HCT116 (cell line): ENCODE measurements around the gene ANO10. TPM values are rescaled to one million over a fixed set of nuclear protein-coding genes. Genes with fewer than 3 reads are reported as not detected.

Experiments
- ATAC-seq: fragments of 200-7000 bp; cut with Tn5 transposase; 2 replicates; pipeline ENCODE4 v1.9.1; 2020; ENCODE audit warnings: mild to moderate bottlenecking, moderate library complexity
- BruUV-seq: library from RNA; stranded (reverse); fragments of 400-500 nt; replicated peaks from 2 replicates; lab custom pipeline; 2021; lab: Mats Ljungman, UMichigan
- CTCF ChIA-PET: fragments of 300-600 bp; sonication (Branson Sonifier 250); formaldehyde crosslinking; loops from one replicate; lab custom pipeline; 2021; ENCODE audit warnings: antibody characterized with exemption; lab: Charles Lee
- POLR2A ChIA-PET: fragments of 300-600, 350-600 bp; sonication (Branson Sonifier 250); formaldehyde crosslinking; loops from one replicate; lab custom pipeline; 2021; ENCODE audit warnings: antibody characterized with exemption; lab: Charles Lee
- RAD21 ChIA-PET, 2 experiments: fragments of 300-600 bp; sonication (Branson Sonifier 250); formaldehyde crosslinking; loops; one replicate each; lab custom pipeline; 2023; ENCODE audit warnings: low total read pairs in 2 of 2; ENCODE audit not compliant: uncharacterized antibody in 2 of 2, unreplicated experiment in 2 of 2, low non-redundant PET in 1 of 2; lab: Charles Lee
- DNase-seq: peaks from one replicate; pipeline ENCODE4 v3.0.0-alpha.2; 2010; ENCODE audit warnings: low read depth, low spot score
- H2AFZ ChIP-seq: fragments of 200-600 bp; shearing (Covaris generic), sonication (generic); 2 replicates; pipeline ENCODE4 v1.6.1; 2017; ENCODE audit warnings: low read depth, mixed run types, mixed read lengths, antibody characterized with exemption, low read length; ENCODE audit not compliant: poor library complexity, severe bottlenecking
- H3K27ac ChIP-seq: 2 replicates; pipeline ENCODE4 v1.5.1; 2012; ENCODE audit warnings: low read depth, low read length
- H3K27me3 ChIP-seq: fragments of 200-600 bp; sonication (generic); 2 replicates; pipeline ENCODE4 v1.6.1; 2016; ENCODE audit warnings: mixed run types, low read length, mixed read lengths; ENCODE audit not compliant: insufficient read depth
- H3K36me3 ChIP-seq, 2 experiments: fragments of 200-500 bp in 1 of 2; fragments of 200-600 bp in 1 of 2; sonication (Bioruptor generic) in 1 of 2; sonication (generic) in 1 of 2; 2 replicates each; pipeline versions ENCODE4 v1.5.1 to v1.6.1; 2014 to 2016; ENCODE audit warnings: low read length in 2 of 2, inconsistent platforms in 1 of 2, mixed read lengths in 1 of 2, mixed run types in 1 of 2; ENCODE audit not compliant: insufficient read depth in 2 of 2, control insufficient read depth in 1 of 2
- H3K4me1 ChIP-seq, 2 experiments: fragments of 200-600 bp in 1 of 2; sonication (generic) in 1 of 2; 2 replicates each; pipeline versions ENCODE4 v1.5.1 to v1.6.1; 2012 to 2017; ENCODE audit warnings: low read length in 2 of 2, inconsistent platforms in 1 of 2, mild to moderate bottlenecking in 1 of 2, mixed read lengths in 1 of 2, mixed run types in 1 of 2, moderate library complexity in 1 of 2; ENCODE audit not compliant: insufficient read depth in 2 of 2, control insufficient read depth in 1 of 2
- H3K4me2 ChIP-seq: fragments of 200-600 bp; sonication (generic); 2 replicates; pipeline ENCODE4 v1.6.1; 2017; ENCODE audit warnings: mixed run types, low read length, mixed read lengths
- H3K4me3 ChIP-seq, 2 experiments: fragments of 200-600 bp in 1 of 2; sonication (generic) in 1 of 2; replicated peaks in 1 of 2; 2 replicates each; pipeline ENCODE4 v1.5.1; 2011 to 2016; ENCODE audit warnings: low read length in 2 of 2, control low read depth in 1 of 2, low read depth in 1 of 2, mild to moderate bottlenecking in 1 of 2, mixed read lengths in 1 of 2, mixed run types in 1 of 2
- H3K79me2 ChIP-seq: fragments of 200-600 bp; sonication (generic); 2 replicates; pipeline ENCODE4 v1.6.1; 2017; ENCODE audit warnings: mild to moderate bottlenecking, mixed run types, low read length, moderate library complexity, mixed read lengths; ENCODE audit not compliant: insufficient read depth
- H3K9ac ChIP-seq: fragments of 200-600 bp; sonication (generic); 2 replicates; pipeline ENCODE4 v1.6.1; 2016; ENCODE audit warnings: low read length, mixed read lengths
- H3K9me2 ChIP-seq: fragments of 200-600 bp; sonication (generic), shearing (Covaris generic); 2 replicates; pipeline ENCODE4 v1.6.1; 2017; ENCODE audit warnings: mixed run types, mild to moderate bottlenecking, moderate library complexity; ENCODE audit not compliant: insufficient read depth
- H3K9me3 ChIP-seq, 2 experiments: fragments of 200-500 bp in 1 of 2; fragments of 200-600 bp in 1 of 2; sonication (Bioruptor generic) in 1 of 2; sonication (generic) in 1 of 2; 2 replicates each; pipeline ENCODE4 v1.6.1; 2014 to 2017; ENCODE audit warnings: low read length in 2 of 2, mixed read lengths in 2 of 2, inconsistent platforms in 1 of 2, low read depth in 1 of 2, mild to moderate bottlenecking in 1 of 2, mixed run types in 1 of 2, moderate library complexity in 1 of 2; ENCODE audit not compliant: control insufficient read depth in 1 of 2, insufficient read depth in 1 of 2
- H4K20me1 ChIP-seq: fragments of 200-600 bp; sonication (generic), shearing (Covaris generic); 2 replicates; pipeline ENCODE4 v1.6.1; 2017; ENCODE audit warnings: mixed run types, mild to moderate bottlenecking, moderate library complexity; ENCODE audit not compliant: insufficient read depth
- CBX3 ChIP-seq: IDR thresholded peaks from 2 replicates; pipeline ENCODE4 v1.6.1; 2012; ENCODE audit warnings: low read depth
- JUND ChIP-seq: IDR thresholded peaks from 2 replicates; pipeline ENCODE4 v1.6.1; 2012
- TCF7L2 ChIP-seq: IDR thresholded peaks from 2 replicates; pipeline ENCODE4 v1.7.0; 2011; ENCODE audit warnings: borderline replicate concordance, inconsistent platforms; ENCODE audit not compliant: insufficient read depth, insufficient read length; ENCODE audit errors: extremely low read depth
- YY1 ChIP-seq: IDR thresholded peaks from 2 replicates; pipeline ENCODE4 v1.6.1; 2011; ENCODE audit warnings: low read length, low read depth, moderate library complexity, mild to moderate bottlenecking; ENCODE audit not compliant: insufficient replicate concordance; ENCODE audit errors: extremely low read depth
- ZFX ChIP-seq: fragments of 450-650 bp; IDR thresholded peaks from 2 replicates; pipeline ENCODE4 v1.6.1; 2017
- ZNF274 ChIP-seq: fragments of 200-500 bp; sonication (Bioruptor generic); IDR thresholded peaks from 2 replicates; pipeline ENCODE4 v1.6.1; 2014; ENCODE audit warnings: mild to moderate bottlenecking, low read depth, low read length, inconsistent platforms
- intact Hi-C: fragments of 100-400 bp; cut with micrococcal nuclease; formaldehyde crosslinking; loops from 2 replicates; pipeline ENCODE4 v1.10.0; 2022
- total RNA-seq: library from RNA; stranded (reverse); gene quantifications from one replicate; pipeline ENCODE4 v1.2.1, GENCODE V29; 2021; ENCODE audit not compliant: unreplicated experiment
- TF ChIP-seq, protein P1 (sequence below), 3 experiments: fragments of 200-600 bp in 1 of 3; sonication (generic) in 1 of 3; IDR thresholded peaks in 2 of 3; conservative IDR thresholded peaks in 1 of 3; 2 replicates each; pipeline ENCODE4 v1.5.1; 2012 to 2017; ENCODE audit warnings: low read depth in 2 of 3, low read length in 2 of 3, antibody characterized with exemption in 1 of 3, borderline replicate concordance in 1 of 3, control low read depth in 1 of 3, mild to moderate bottlenecking in 1 of 3, mixed read lengths in 1 of 3, mixed run types in 1 of 3, moderate library complexity in 1 of 3; ENCODE audit not compliant: insufficient read depth in 1 of 3
- TF ChIP-seq, protein P2 (sequence below): IDR thresholded peaks from 2 replicates; pipeline ENCODE4 v1.6.1; 2012; ENCODE audit warnings: low read depth

The ANO10 gene
- total RNA-seq, 1 experiment from 2014 or later = 13.3 TPM

- ATAC-seq (no peak), DNase-seq (no peak)
- Histone ChIP-seq H3K27ac (no peak overlapping the region), H2AFZ (no peak overlapping the region), H3K27me3 (no peaks in the 10 kb centered on the region), H3K4me3 (no peak overlapping the region), H3K79me2 (no peaks in the 10 kb centered on the region), H3K4me2 (no peak overlapping the region), H3K9ac (no peak overlapping the region), H3K9me3 (no peaks in the 10 kb centered on the region), H3K36me3 (no peaks in the 10 kb centered on the region), H4K20me1 (no peaks in the 10 kb centered on the region)
- ChIA-PET RAD21 (no interaction called here), CTCF (no interaction called here)
- TF ChIP-seq TCF7L2 = no peak
- TF ChIP-seq, protein P1, sequence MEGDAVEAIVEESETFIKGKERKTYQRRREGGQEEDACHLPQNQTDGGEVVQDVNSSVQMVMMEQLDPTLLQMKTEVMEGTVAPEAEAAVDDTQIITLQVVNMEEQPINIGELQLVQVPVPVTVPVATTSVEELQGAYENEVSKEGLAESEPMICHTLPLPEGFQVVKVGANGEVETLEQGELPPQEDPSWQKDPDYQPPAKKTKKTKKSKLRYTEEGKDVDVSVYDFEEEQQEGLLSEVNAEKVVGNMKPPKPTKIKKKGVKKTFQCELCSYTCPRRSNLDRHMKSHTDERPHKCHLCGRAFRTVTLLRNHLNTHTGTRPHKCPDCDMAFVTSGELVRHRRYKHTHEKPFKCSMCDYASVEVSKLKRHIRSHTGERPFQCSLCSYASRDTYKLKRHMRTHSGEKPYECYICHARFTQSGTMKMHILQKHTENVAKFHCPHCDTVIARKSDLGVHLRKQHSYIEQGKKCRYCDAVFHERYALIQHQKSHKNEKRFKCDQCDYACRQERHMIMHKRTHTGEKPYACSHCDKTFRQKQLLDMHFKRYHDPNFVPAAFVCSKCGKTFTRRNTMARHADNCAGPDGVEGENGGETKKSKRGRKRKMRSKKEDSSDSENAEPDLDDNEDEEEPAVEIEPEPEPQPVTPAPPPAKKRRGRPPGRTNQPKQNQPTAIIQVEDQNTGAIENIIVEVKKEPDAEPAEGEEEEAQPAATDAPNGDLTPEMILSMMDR (IDR thresholded peaks at IDR 0.05 in 2 of 3, conservative IDR thresholded peaks at IDR 0.05 in 1 of 3; ENCODE audit: borderline replicate concordance in 1 of 3, insufficient read depth in 1 of 3, low read depth in 2 of 3, low read length in 2 of 3) = no peak
- TF ChIP-seq, all 23 proteins: peak for 0
- POLR2A ChIA-PET = no interaction called here
- no TSS peak for BruUV-seq
- H3K4me1 ChIP-seq = no peaks in the 10 kb centered on the region
- no peaks in the 10 kb centered on the region for H3K9me2 ChIP-seq
- intact Hi-C loops = no loop called here
These were observed 105.7 kb downstream of the ANO10 start for GRCh38 chr3:43515970-43516635.

DNA sequence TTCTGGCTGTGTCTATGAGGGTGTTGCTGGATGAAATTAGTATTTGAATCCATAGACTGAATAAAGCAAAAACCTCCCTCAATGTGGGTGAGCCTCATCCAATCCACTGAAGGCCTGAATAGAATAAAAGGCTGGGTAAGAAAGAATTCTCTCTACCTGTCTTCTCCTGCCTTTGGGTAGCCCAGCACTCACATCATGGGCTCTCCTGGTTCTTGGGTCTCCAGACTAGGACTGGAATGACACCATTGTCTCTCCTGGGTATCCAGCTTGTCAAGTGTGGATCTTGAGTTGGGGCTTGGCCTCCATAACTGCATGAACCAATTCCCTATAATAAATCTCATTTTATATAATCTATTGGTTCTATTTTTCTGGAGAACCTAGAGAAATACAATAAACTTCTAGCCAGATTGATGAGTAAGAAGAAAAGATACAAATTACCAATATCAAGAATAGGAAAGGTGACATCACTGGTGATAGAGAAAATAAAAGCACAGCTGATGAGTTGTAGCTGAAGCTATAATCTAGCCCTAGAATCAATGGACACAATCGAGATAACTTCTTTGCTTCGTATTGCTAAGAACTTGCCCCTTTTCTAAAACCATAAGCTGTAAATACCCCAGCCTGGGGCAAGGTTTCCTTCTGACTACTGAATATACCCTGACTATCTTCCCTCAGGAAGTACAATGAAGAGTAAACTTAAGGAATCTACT is 106.4 kb downstream of the ANO10 start:
- ChIA-PET CTCF (no interaction called here), RAD21 (no interaction called here), POLR2A (no interaction called here)
- H3K79me2 ChIP-seq = no peaks in the 10 kb centered on the region
- no peaks in the 10 kb centered on the region for H3K9me2 ChIP-seq
- H3K4me1 ChIP-seq = no peaks in the 10 kb centered on the region
- no peaks in the 10 kb centered on the region for H3K27me3 ChIP-seq
- no peak overlapping the region for H3K9ac ChIP-seq
- no TSS peak for BruUV-seq
- no peaks in the 10 kb centered on the region for H4K20me1 ChIP-seq
- no peak overlapping the region for H2AFZ ChIP-seq
- no peak for ATAC-seq
- no peak for DNase-seq
- no peak overlapping the region for H3K4me2 ChIP-seq
- H3K9me3 ChIP-seq = no peaks in the 10 kb centered on the region
- no peak overlapping the region for H3K4me3 ChIP-seq
- no peak overlapping the region for H3K27ac ChIP-seq
- no peaks in the 10 kb centered on the region for H3K36me3 ChIP-seq
- intact Hi-C loops = no loop called here
- no peak for TF ChIP-seq JUND
- TF ChIP-seq, protein P1 (IDR thresholded peaks at IDR 0.05 in 2 of 3, conservative IDR thresholded peaks at IDR 0.05 in 1 of 3; ENCODE audit: borderline replicate concordance in 1 of 3, insufficient read depth in 1 of 3, low read depth in 2 of 3, low read length in 2 of 3) = no peak
- TF ChIP-seq YY1 = no peak
- no peak for TF ChIP-seq ZNF274
- no peak for TF ChIP-seq CBX3
- TF ChIP-seq, protein P2, sequence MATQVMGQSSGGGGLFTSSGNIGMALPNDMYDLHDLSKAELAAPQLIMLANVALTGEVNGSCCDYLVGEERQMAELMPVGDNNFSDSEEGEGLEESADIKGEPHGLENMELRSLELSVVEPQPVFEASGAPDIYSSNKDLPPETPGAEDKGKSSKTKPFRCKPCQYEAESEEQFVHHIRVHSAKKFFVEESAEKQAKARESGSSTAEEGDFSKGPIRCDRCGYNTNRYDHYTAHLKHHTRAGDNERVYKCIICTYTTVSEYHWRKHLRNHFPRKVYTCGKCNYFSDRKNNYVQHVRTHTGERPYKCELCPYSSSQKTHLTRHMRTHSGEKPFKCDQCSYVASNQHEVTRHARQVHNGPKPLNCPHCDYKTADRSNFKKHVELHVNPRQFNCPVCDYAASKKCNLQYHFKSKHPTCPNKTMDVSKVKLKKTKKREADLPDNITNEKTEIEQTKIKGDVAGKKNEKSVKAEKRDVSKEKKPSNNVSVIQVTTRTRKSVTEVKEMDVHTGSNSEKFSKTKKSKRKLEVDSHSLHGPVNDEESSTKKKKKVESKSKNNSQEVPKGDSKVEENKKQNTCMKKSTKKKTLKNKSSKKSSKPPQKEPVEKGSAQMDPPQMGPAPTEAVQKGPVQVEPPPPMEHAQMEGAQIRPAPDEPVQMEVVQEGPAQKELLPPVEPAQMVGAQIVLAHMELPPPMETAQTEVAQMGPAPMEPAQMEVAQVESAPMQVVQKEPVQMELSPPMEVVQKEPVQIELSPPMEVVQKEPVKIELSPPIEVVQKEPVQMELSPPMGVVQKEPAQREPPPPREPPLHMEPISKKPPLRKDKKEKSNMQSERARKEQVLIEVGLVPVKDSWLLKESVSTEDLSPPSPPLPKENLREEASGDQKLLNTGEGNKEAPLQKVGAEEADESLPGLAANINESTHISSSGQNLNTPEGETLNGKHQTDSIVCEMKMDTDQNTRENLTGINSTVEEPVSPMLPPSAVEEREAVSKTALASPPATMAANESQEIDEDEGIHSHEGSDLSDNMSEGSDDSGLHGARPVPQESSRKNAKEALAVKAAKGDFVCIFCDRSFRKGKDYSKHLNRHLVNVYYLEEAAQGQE = no peak
- TF ChIP-seq ZFX = no peak
